ENCODE measurements around the gene NENF. TPM values are rescaled to one million over a fixed set of nuclear protein-coding genes. Genes with fewer than 3 reads are reported as not detected.
A peak's percentile ranks its signal among the peaks of the same experiment; 100 is the strongest.

NENF gene
- total RNA-seq, 2 experiments from 2014 or later: 21.2 to 22.4 TPM

DNA sequence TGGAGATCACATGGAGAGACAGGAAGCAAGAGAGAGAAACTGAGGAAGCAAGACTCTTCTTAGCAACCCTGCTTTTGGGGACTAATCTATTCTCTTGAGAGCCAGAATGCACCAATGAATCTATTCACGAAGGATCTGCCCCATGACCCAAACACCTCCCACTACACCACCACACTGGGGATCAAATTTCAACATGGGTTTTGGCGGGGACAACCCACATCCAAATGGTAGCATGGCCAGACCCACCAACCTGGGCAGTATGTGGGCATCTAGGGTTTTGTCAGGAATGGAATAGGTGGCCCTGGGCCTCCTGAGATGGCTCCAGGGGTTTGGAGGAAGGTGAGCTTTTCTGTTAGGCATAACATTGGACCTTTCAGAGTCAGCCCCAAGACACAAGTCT, 33.7 kb downstream of the NENF start:
- no peaks in the 10 kb centered on the region for H3K9me3 Mint-ChIP-seq
- ATAC-seq (ENCODE audit: poor library complexity): no peak
- no peak overlapping the region for H3K4me3 Mint-ChIP-seq
- Histone ChIP-seq H3K27ac (ENCODE audit: low read depth in 1 of 2, low read length in 2 of 2) (no peak overlapping the region), H3K4me1 (ENCODE audit: insufficient read depth, low read length) (no peaks in the 10 kb centered on the region), H3K36me3 (ENCODE audit: insufficient read depth, low read length) (no peaks in the 10 kb centered on the region), H3K27me3 (ENCODE audit: control insufficient read depth in 1 of 2, insufficient read depth in 2 of 2, low read length in 2 of 2) (no peaks in the 10 kb centered on the region), H3K4me3 (ENCODE audit: low read length) (no peak overlapping the region), H3K9me3 (ENCODE audit: control insufficient read depth in 1 of 2, insufficient read depth in 1 of 2, low read length in 2 of 2) (no peaks in the 10 kb centered on the region)
- H3K27me3 Mint-ChIP-seq: no peaks in the 10 kb centered on the region
- no peak overlapping the region for H3K27ac Mint-ChIP-seq
- intact Hi-C loops (cut with DNase I, micrococcal nuclease): no loop called here
- CTCF ChIA-PET: interaction anchor here (0.7 kb wide), 1 partner anchor 42 kb away, joined by 3 read pairs; no protein-coding TSS in a partner anchor
- POLR2A ChIA-PET: interaction anchor here (0.6 kb wide), 3 partner anchors 15 to 783 kb away, joined by 3 to 5 read pairs (median 4); no protein-coding TSS in a partner anchor
- H3K36me3 Mint-ChIP-seq (ENCODE audit: low read depth): no peaks in the 10 kb centered on the region
- H3K4me1 Mint-ChIP-seq (ENCODE audit: low read depth): no peaks in the 10 kb centered on the region
- DNase-seq: no peak
- TF ChIP-seq, protein P1, sequence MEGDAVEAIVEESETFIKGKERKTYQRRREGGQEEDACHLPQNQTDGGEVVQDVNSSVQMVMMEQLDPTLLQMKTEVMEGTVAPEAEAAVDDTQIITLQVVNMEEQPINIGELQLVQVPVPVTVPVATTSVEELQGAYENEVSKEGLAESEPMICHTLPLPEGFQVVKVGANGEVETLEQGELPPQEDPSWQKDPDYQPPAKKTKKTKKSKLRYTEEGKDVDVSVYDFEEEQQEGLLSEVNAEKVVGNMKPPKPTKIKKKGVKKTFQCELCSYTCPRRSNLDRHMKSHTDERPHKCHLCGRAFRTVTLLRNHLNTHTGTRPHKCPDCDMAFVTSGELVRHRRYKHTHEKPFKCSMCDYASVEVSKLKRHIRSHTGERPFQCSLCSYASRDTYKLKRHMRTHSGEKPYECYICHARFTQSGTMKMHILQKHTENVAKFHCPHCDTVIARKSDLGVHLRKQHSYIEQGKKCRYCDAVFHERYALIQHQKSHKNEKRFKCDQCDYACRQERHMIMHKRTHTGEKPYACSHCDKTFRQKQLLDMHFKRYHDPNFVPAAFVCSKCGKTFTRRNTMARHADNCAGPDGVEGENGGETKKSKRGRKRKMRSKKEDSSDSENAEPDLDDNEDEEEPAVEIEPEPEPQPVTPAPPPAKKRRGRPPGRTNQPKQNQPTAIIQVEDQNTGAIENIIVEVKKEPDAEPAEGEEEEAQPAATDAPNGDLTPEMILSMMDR (IDR thresholded peaks at IDR 0.05): no peak

DNA sequence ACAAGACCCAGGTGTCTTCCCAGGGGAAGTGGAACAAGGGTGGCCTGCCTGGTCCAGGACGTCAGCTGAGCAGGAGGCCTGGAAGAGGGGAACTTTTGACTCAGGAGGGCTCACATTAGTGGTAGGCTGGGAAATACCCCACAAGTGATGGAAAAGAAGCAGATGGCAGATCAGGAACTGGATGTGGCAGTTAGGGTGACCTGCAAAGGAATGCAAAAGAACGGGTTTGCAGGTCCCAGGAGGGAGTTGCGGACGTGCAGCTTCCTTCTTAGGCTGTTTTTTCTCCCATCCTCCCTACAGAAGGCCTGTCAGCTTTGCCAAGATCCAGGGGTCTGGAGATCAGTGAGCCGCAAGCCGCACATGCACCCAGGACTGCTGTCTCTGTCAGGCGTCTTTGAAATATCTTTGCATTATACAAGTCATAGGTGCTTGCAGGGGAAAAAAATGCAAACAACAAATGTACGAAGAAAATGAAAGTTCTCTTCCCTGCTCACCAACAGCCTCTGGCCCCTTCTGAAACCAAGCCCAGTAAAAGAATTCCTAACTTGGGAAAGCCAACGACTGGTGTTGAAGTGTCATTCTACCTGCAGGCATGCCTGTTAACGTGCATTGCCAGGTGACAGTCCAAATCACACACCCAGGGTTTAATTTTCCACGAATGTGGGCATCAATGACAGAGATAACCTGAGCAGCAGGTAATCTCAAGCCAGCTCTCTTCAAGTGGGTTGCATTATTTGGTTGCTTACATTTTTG, 34.4 kb downstream of the NENF start:
- Mint-ChIP-seq H3K36me3 (ENCODE audit: low read depth) (no peaks in the 10 kb centered on the region), H3K27ac (no peak overlapping the region), H3K9me3 (no peaks in the 10 kb centered on the region), H3K4me1 (ENCODE audit: low read depth) (no peaks in the 10 kb centered on the region), H3K27me3 (no peaks in the 10 kb centered on the region), H3K4me3 (no peak overlapping the region)
- DNase-seq: no peak
- Histone ChIP-seq H3K9me3 (ENCODE audit: control insufficient read depth in 1 of 2, insufficient read depth in 1 of 2, low read length in 2 of 2) (no peaks in the 10 kb centered on the region), H3K4me1 (ENCODE audit: insufficient read depth, low read length) (no peaks in the 10 kb centered on the region), H3K36me3 (ENCODE audit: insufficient read depth, low read length) (no peaks in the 10 kb centered on the region), H3K27ac (ENCODE audit: low read depth in 1 of 2, low read length in 2 of 2) (no peak overlapping the region), H3K4me3 (ENCODE audit: low read length) (no peak overlapping the region), H3K27me3 (ENCODE audit: control insufficient read depth in 1 of 2, insufficient read depth in 2 of 2, low read length in 2 of 2) (no peaks in the 10 kb centered on the region)
- intact Hi-C loops (cut with DNase I, micrococcal nuclease): no loop called here
- CTCF ChIA-PET: no interaction called here
- TF ChIP-seq, protein P1 (IDR thresholded peaks at IDR 0.05): no peak
- no peak for ATAC-seq (ENCODE audit: poor library complexity)
- POLR2A ChIA-PET: no interaction called here

DNA sequence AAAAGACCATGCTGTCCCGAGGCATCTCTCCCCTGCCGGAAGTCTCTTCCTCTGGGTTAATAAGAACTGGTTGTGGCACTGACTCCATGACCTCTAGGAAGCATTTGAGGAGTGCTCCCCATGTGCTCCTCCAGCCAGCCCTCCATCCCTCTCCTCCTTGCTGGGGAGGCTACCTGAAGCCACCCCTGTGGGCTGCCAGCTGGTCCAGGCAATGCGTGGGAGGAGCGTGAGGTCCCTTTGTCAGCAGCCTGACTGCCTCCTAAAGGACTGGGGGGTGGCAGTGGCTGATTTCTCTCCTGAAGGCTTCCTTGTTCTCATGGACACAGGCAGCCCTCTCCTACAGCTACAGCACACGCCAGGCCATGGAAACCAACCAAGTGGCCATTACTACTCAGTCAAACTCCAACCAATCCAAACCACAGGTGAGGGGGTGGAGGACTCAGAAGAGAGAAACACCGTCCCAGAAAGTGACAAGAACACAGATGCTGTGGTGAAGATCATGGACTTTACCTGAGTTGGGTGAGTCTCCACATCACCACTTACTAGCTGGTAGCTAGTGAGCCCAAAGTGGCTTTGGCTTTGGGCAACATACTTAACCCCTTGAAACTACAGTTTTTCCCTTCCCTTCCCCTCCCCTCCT, 35.2 kb downstream of the NENF start:
- Mint-ChIP-seq H3K4me1 (ENCODE audit: low read depth) (no peaks in the 10 kb centered on the region), H3K9me3 (no peaks in the 10 kb centered on the region), H3K27me3 (no peaks in the 10 kb centered on the region), H3K27ac (no peak overlapping the region), H3K36me3 (ENCODE audit: low read depth) (no peaks in the 10 kb centered on the region), H3K4me3 (no peak overlapping the region)
- TF ChIP-seq, protein P1 (IDR thresholded peaks at IDR 0.05): no peak
- ATAC-seq (ENCODE audit: poor library complexity) (no peak), DNase-seq (peak in 1 of 14 experiments; percentile 21)
- intact Hi-C loops (cut with DNase I, micrococcal nuclease): no loop called here
- Histone ChIP-seq H3K27ac (ENCODE audit: low read depth in 1 of 2, low read length in 2 of 2) (no peak overlapping the region), H3K4me1 (ENCODE audit: insufficient read depth, low read length) (no peaks in the 10 kb centered on the region), H3K27me3 (ENCODE audit: control insufficient read depth in 1 of 2, insufficient read depth in 2 of 2, low read length in 2 of 2) (no peaks in the 10 kb centered on the region), H3K9me3 (ENCODE audit: control insufficient read depth in 1 of 2, insufficient read depth in 1 of 2, low read length in 2 of 2) (no peaks in the 10 kb centered on the region), H3K36me3 (ENCODE audit: insufficient read depth, low read length) (no peaks in the 10 kb centered on the region), H3K4me3 (ENCODE audit: low read length) (no peak overlapping the region)
- CTCF ChIA-PET: no interaction called here
- POLR2A ChIA-PET: no interaction called here
